ENCODE measurements around the gene SLC35E3. TPM values are rescaled to one million over a fixed set of nuclear protein-coding genes. Genes with fewer than 3 reads are reported as not detected.
A peak's percentile ranks its signal among the peaks of the same experiment; 100 is the strongest.
"Not testable (repeated sequence)": the region's sequence is repeated elsewhere in the genome, so short reads cannot be mapped to it uniquely, and the experiment has no call there.

SLC35E3 gene
- total RNA-seq, 2 experiments from 2014 or later: 8.1 TPM

- CTCF ChIA-PET: interaction anchor here (0.6 to 0.7 kb wide), 3 partner anchors 16 to 255 kb away, joined by 3 to 4 read pairs (median 4); no protein-coding TSS in a partner anchor
- Mint-ChIP-seq H3K36me3 (ENCODE audit: low read depth) (peaks cover 10% of the 10 kb centered on the region), H3K27me3 (no peaks in the 10 kb centered on the region), H3K4me3 (no peak overlapping the region), H3K9me3 (no peaks in the 10 kb centered on the region), H3K4me1 (peaks cover 30% of the 10 kb centered on the region), H3K27ac (no peak overlapping the region)
- DNase-seq: no peak
- POLR2A ChIA-PET: no interaction called here
These were observed 58.1 kb downstream of the SLC35E3 start for GRCh38 chr12:68803948-68804656.

GRCh38 chr12:68804657-68805591 lies 58.9 kb downstream of the SLC35E3 start:
- Mint-ChIP-seq H3K4me1 (peaks cover 37% of the 10 kb centered on the region), H3K27ac (no peak overlapping the region), H3K9me3 (no peaks in the 10 kb centered on the region), H3K27me3 (no peaks in the 10 kb centered on the region), H3K36me3 (ENCODE audit: low read depth) (peaks cover 18% of the 10 kb centered on the region), H3K4me3 (no peak overlapping the region)
- CTCF ChIA-PET: interaction anchor here (1.2 kb wide), 1 partner anchor 13 kb away, joined by 5 read pairs; no protein-coding TSS in a partner anchor
- DNase-seq: no peak
- POLR2A ChIA-PET: no interaction called here

- ChIA-PET CTCF (interaction anchor here (1.2 kb wide), 1 partner anchor 14 kb away, joined by 5 read pairs; no protein-coding TSS in a partner anchor), POLR2A (no interaction called here)
- H3K36me3 Mint-ChIP-seq (ENCODE audit: low read depth): peaks cover 21% of the 10 kb centered on the region
- H3K27me3 Mint-ChIP-seq: no peaks in the 10 kb centered on the region
- no peaks in the 10 kb centered on the region for H3K9me3 Mint-ChIP-seq
- H3K4me1 Mint-ChIP-seq: peaks cover 38% of the 10 kb centered on the region
- H3K4me3 Mint-ChIP-seq: no peak overlapping the region
- no peak for DNase-seq
- H3K27ac Mint-ChIP-seq: no peak overlapping the region
These were observed 59.7 kb downstream of the SLC35E3 start for GRCh38 chr12:68805592-68806120.

DNA sequence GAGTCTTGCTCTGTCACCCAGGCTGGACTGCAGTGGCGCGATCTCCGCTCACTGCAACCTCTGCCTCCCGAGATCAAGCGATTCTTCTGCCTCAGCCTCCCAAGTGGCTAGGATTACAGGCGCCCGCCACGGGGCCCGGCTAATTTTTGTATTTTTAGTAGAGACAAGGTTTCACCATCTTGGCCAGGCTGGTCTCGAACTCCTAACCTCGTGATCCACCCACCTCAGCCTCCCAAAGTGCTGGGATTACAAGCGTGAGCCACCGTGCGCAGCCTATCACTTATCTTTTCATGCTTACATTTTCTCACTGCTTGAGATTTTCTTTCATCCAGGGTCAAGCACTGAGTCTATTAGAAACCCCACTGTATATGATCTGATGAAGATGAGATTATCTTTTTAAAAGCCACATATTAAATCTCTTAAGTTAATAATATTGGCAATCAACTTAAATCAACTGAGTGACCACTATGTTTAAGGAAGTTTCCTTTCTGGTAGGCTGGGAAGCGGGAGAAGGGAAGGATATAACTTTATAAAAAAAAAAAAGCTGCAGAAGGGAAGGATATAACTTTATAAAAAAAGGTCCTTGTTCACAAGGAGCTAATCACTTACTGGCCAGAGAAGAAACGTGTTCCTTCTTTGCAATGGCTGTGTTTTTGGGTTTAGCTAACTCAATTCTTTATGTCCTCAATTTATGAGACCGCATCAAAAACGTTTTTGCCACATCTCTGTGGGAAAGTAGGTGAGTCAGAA lies 60.7 kb downstream of the SLC35E3 start:
- H3K4me1 Mint-ChIP-seq: peaks cover 49% of the 10 kb centered on the region
- H3K27me3 Mint-ChIP-seq: no peaks in the 10 kb centered on the region
- peaks cover 31% of the 10 kb centered on the region for H3K36me3 Mint-ChIP-seq (ENCODE audit: low read depth)
- ChIA-PET CTCF (interaction anchor here (0.6 to 1.8 kb wide), 7 partner anchors 10 to 432 kb away, joined by 4 to 11 read pairs (median 5); no protein-coding TSS in a partner anchor), POLR2A (no interaction called here)
- H3K27ac Mint-ChIP-seq: peak overlapping the region; percentile 100
- no peaks in the 10 kb centered on the region for H3K9me3 Mint-ChIP-seq
- peak overlapping the region; percentile 93 for H3K4me3 Mint-ChIP-seq
- DNase-seq: no peak

GRCh38 chr12:68807274-68807575 lies 61.2 kb downstream of the SLC35E3 start:
- not testable (repeated sequence) for H3K9me3 Mint-ChIP-seq
- POLR2A ChIA-PET: interaction anchor here (0.7 kb wide), 1 partner anchor 10 kb away, joined by 4 read pairs; no protein-coding TSS in a partner anchor
- H3K4me1 Mint-ChIP-seq: peaks cover 47% of the 10 kb centered on the region

GRCh38 chr12:68807576-68808387 lies 61.8 kb downstream of the SLC35E3 start, which contains the start of gene MDM2:
MDM2 (plus strand) TSS chr12:68808177; CDS start chr12:68808478, 301 bp downstream.
- DNase-seq: peak; percentile 98
- Mint-ChIP-seq H3K27me3 (no peaks in the 10 kb centered on the region), H3K4me3 (peak within 1 kb of the TSS; percentile 93), H3K4me1 (peaks cover 53% of the 10 kb centered on the region), H3K27ac (peak within 1 kb of the TSS; percentile 100), H3K9me3 (no peaks in the 10 kb centered on the region), H3K36me3 (ENCODE audit: low read depth) (peaks cover 39% of the 10 kb centered on the region)
- POLR2A ChIA-PET: interaction anchor here (0.7 kb wide), 1 partner anchor 9 kb away, joined by 4 read pairs; no protein-coding TSS in a partner anchor
- CTCF ChIA-PET: interaction anchor here (0.7 to 2.4 kb wide), 20 partner anchors 8 to 517 kb away, joined by 3 to 25 read pairs (median 4); no protein-coding TSS in a partner anchor

More at GRCh38 chr12:68807274-68807575, 61.2 kb downstream of the SLC35E3 start:
- Mint-ChIP-seq H3K27ac (peak overlapping the region; percentile 100), H3K4me3 (peak overlapping the region; percentile 93), H3K36me3 (ENCODE audit: low read depth) (peaks cover 34% of the 10 kb centered on the region)
- CTCF ChIA-PET: interaction anchor here (0.7 to 2.4 kb wide), 18 partner anchors 8 to 516 kb away, joined by 3 to 25 read pairs (median 4); no protein-coding TSS in a partner anchor
- not testable (repeated sequence) for H3K27me3 Mint-ChIP-seq, DNase-seq

DNA sequence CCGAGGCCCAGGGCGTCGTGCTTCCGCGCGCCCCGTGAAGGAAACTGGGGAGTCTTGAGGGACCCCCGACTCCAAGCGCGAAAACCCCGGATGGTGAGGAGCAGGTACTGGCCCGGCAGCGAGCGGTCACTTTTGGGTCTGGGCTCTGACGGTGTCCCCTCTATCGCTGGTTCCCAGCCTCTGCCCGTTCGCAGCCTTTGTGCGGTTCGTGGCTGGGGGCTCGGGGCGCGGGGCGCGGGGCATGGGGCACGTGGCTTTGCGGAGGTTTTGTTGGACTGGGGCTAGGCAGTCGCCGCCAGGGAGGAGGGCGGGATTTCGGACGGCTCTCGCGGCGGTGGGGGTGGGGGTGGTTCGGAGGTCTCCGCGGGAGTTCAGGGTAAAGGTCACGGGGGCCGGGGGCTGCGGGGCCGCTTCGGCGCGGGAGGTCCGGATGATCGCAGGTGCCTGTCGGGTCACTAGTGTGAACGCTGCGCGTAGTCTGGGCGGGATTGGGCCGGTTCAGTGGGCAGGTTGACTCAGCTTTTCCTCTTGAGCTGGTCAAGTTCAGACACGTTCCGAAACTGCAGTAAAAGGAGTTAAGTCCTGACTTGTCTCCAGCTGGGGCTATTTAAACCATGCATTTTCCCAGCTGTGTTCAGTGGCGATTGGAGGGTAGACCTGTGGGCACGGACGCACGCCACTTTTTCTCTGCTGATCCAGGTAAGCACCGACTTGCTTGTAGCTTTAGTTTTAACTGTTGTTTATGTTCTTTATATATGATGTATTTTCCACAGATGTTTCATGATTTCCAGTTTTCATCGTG lies 62.6 kb downstream of the SLC35E3 start:
- peak; percentile 66 for DNase-seq

DNA sequence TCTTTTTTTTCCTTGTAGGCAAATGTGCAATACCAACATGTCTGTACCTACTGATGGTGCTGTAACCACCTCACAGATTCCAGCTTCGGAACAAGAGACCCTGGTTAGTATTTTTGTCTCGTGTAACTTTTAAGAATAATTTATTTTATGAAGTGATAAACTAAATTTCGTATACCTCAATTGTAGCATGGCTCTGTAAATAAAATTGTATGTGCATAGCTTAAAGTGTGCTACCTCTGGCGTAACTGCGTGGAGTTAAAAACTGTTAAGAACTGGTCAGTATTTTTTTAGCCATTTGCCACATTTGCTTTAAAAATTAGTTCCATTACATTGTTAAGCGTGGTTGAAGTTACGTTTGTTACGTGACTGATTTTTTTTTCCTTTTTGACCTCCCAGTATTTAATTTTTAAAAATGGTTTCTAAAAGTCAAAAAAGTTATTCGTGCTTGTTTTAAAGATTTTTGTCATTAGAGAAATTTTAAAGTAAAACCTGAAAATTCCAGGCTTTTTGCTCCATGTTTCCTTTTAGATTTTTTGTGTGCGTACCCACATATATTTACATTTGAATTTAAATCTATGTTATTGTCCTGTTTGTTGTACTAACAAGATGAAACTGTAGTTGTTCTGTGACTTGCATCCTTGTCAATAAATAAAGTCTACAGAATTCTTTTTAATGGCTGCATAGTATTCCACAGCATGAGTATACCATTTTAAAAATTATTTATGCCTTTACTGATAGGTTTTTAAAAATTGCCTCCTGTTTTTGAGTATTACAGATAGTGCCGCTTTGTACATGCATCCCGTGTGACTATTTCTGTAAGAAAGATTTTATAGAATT lies 63.4 kb downstream of the SLC35E3 start:
- no peaks in the 10 kb centered on the region for H3K27me3 Mint-ChIP-seq
- H3K27ac Mint-ChIP-seq: peak overlapping the region; percentile 100
- peaks cover 64% of the 10 kb centered on the region for H3K4me1 Mint-ChIP-seq
- ChIA-PET POLR2A (no interaction called here), CTCF (interaction anchor here (0.7 to 2.4 kb wide), 3 partner anchors 9 to 156 kb away, joined by 4 to 25 read pairs (median 9); no protein-coding TSS in a partner anchor)
- peak overlapping the region; percentile 93 for H3K4me3 Mint-ChIP-seq
- H3K9me3 Mint-ChIP-seq: no peaks in the 10 kb centered on the region
- DNase-seq: no peak
- H3K36me3 Mint-ChIP-seq (ENCODE audit: low read depth): peaks cover 52% of the 10 kb centered on the region

More for the DNA sequence above, 62.6 kb downstream of the SLC35E3 start:
- Mint-ChIP-seq H3K9me3 (no peaks in the 10 kb centered on the region), H3K27me3 (no peaks in the 10 kb centered on the region), H3K4me1 (peaks cover 61% of the 10 kb centered on the region), H3K4me3 (peak overlapping the region; percentile 93), H3K27ac (peak overlapping the region; percentile 100), H3K36me3 (ENCODE audit: low read depth) (peaks cover 47% of the 10 kb centered on the region)
- ChIA-PET POLR2A (no interaction called here), CTCF (interaction anchor here (0.7 to 2.4 kb wide), 16 partner anchors 9 to 518 kb away, joined by 3 to 25 read pairs (median 4); no protein-coding TSS in a partner anchor)

DNA sequence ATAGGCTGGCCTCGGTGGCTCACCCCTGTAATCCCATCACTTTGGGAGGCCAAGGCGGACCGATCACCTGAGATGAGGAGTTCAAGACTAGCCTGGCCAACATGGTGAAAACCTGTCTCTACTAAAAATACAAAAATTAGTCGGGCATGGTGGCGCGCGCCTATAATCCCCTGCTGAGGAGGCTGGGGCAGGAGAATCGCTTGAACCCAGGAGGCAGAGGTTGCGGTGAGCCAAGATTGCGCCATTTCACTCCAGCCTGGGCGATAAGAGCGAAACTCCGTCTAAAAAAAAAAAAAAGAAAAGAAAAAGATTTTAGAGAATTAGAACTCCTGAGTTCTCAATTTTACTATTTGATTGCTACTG lies 64.0 kb downstream of the SLC35E3 start:
- CTCF ChIA-PET, H3K27me3 Mint-ChIP-seq, POLR2A ChIA-PET, H3K9me3 Mint-ChIP-seq, DNase-seq: not testable (repeated sequence)
- H3K36me3 Mint-ChIP-seq (ENCODE audit: low read depth): peaks cover 56% of the 10 kb centered on the region
- peak overlapping the region; percentile 19 for H3K27ac Mint-ChIP-seq
- H3K4me3 Mint-ChIP-seq: peak overlapping the region; percentile 93
- H3K4me1 Mint-ChIP-seq: peaks cover 68% of the 10 kb centered on the region

GRCh38 chr12:68811573-68811972 lies 65.6 kb downstream of the SLC35E3 start:
- Mint-ChIP-seq H3K4me3 (peak overlapping the region; percentile 58), H3K4me1 (peaks cover 62% of the 10 kb centered on the region), H3K36me3 (ENCODE audit: low read depth) (peaks cover 64% of the 10 kb centered on the region)
- H3K27me3 Mint-ChIP-seq, DNase-seq, H3K9me3 Mint-ChIP-seq, H3K27ac Mint-ChIP-seq, POLR2A ChIA-PET: not testable (repeated sequence)
- CTCF ChIA-PET: interaction anchor here (0.6 to 5.1 kb wide), 4 partner anchors 10 to 116 kb away, joined by 3 to 24 read pairs (median 8); no protein-coding TSS in a partner anchor
